ENCODE data around the gene SWT1.

GRCh38 chr1:185208626-185209180 is 51.7 kb downstream of the SWT1 start:
- no peak for TF ChIP-seq POLR2A (IDR thresholded peaks at IDR 0.05)
- no peak for TF ChIP-seq EP300 (IDR thresholded peaks at IDR 0.05)
- TF ChIP-seq CTCF (IDR thresholded peaks at IDR 0.05): no peak

All from tibial nerve (tissue), 4 donors.